HG03342 (cell line): ENCODE data around the gene SHB.

ENCODE experiments used
- ATAC-seq: cut with Tn5 transposase; IDR thresholded peaks from one replicate; pipeline ENCODE4 v1.9.1; 2021; ENCODE audit warnings: mild to moderate bottlenecking, moderate library complexity; ENCODE audit not compliant: unreplicated experiment

SHB gene

DNA sequence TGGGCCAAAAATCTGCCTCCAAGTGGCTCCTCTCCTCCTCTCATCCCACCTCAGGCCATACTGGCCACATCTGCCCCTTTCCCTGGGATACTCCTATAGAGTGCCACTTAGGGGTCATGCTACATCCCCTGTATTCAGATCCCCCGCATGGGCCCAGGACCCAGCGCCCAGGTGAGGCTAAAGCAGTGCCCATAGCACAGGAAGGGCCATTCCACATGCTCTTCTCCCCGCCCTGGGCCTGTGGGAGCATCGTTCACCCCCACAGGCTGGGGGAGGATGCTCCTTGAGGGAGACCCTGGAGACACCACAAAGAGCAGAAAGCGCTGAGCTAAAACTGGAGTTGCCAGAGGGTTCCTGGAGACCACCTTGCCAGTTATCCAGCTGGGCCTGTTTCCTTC is 112.6 kb downstream of the SHB start:
- ATAC-seq = no peak

- no peak for ATAC-seq
These were observed 113.1 kb downstream of the SHB start for GRCh38 chr9:37955781-37956422.

- peak; percentile 49 for ATAC-seq
These were observed 114.4 kb downstream of the SHB start for GRCh38 chr9:37954581-37954981.

DNA sequence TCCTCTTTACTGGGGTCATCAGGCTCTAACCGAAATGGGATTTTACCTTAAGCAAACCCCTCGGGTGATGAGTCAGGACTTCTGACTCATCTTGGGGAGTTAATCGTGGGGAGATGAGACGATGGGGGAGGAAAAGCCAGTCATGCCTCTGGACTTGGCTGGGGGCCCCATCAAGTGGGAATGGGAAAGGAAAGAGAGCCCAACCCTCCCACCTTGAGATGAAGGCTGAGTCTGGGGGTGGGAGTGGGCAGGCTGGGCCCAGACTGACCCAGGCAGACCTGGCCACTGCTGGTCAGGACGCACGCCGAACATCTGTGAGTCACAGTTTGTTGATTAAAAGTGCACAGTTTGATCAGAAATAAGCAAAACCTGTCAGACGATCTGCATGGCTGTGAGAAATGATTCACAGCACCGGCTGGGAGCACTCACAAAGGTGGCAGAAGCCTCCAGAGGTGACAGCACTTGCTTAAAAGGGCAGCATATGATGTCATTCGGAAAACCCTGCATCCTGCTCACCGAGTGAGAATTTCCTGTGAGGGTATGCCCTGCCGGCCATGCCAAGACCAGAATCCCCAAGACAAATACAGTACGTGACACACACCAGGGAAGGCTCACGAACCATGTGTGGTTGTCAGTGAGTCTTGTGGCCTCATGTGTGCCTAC is 115.1 kb downstream of the SHB start:
- ATAC-seq = peak; percentile 63

DNA sequence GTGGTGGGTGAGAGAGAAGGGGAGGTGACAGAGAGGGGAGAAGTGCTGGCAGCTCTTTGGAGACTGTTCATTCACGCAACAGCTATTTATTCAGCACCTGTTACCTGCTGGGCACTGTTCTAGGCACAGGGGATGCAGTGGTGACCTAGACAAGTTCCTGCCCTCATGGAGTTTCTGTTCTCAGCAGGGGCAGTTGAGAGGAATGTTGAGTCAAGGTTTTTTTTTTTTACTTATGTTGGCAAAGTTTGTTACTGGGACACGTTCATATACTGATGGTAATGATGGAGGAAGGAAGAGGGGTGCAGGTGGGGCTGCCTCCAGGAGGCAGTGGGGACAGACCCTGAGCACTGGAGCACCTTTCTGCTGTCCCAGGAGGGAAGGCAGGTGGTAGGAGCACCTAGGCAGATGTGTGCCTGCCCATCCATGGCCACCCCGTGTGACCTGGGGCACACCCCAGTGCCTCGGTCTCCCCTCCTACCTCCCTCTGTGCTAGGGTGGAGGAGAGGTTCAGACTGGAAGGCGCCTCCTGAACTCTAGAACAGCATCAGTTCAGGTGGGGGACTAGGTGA is 115.7 kb downstream of the SHB start:
- no peak for ATAC-seq

DNA sequence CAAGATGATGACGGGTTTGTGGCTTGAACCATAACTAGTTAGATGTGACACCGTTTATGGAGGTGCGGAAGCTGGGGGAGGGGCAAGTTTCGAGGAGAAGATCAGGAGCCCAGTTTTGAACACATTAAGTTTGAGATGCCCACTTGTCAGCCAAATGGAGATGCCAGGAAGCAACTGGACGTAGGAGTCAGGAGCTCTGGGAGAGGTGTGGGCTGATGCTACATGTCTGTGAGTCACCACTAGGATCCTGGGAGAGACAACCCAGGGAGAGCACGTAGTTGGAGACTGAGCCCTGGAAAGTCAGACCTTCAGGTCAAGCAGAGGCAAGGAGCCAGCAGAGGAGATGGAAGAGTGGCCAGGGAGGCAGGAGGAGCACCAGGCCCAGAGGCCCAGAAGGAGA is 116.3 kb downstream of the SHB start:
- ATAC-seq = no peak

- ATAC-seq = no peak
These were observed 117.2 kb downstream of the SHB start for GRCh38 chr9:37951671-37952449.

DNA sequence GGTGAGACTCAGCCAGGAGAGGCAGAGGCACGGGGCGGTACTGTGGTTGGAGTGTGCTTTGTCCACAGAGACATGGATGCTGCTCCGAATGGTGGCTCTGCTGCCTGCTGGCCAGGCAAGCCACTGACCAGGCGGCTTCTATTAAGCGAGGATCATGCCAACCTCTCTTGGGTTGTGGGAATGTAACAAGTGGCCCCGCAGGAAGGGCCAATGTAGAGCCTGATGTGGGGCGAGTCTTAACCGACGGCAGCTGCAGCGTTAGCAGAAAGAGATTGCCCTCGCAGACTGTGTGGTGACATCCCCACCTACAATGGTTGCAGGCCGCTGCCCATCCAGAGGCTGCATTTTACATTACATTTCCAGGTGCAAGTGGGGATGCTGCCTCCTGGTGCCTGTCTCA is 118.5 kb downstream of the SHB start:
- ATAC-seq = no peak

DNA sequence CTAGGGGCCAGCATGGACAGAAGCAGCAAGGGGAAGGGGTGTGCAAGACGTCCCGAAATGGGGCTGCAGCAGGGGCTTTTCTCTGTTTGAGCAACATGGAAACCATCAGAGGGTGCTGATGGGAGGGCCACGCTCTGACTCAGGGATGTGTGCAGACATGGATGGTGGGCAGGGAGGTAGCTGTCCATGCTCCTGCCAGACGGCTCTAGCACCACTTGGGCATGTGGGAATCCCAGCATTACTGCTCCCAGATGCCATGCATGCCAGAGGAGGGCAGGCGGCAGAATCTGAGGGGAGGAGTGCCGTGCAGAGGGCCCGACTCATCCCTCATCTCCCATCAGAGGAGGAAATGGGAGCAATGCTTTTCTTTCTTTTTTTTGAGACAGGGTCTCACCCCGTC is 119.5 kb downstream of the SHB start:
- no peak for ATAC-seq

- no peak for ATAC-seq
These were observed 120.5 kb downstream of the SHB start for GRCh38 chr9:37948417-37948980.

DNA sequence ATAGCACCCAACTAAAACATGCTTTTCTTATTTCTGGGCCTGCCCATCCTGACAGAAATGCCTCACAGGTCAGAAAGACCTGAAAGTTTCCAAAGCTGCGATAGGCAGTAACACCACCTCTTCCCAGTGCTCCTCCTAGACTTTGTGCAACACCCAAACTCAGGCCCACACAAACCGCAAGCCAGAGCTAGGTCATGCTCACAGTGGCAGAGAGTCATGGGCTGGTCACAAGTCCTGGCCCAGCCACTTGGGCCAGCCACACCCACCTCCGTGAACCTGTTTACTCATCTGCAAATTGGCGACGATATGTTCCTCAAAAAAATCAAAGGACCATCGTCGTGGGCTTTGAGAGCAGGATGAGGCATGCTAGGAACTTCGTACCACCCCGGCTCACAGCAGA is 121.0 kb downstream of the SHB start:
- ATAC-seq = no peak

- ATAC-seq = no peak
These were observed 121.6 kb downstream of the SHB start for GRCh38 chr9:37947471-37947870.

GRCh38 chr9:37946971-37947370 is 122.1 kb downstream of the SHB start:
- no peak for ATAC-seq

DNA sequence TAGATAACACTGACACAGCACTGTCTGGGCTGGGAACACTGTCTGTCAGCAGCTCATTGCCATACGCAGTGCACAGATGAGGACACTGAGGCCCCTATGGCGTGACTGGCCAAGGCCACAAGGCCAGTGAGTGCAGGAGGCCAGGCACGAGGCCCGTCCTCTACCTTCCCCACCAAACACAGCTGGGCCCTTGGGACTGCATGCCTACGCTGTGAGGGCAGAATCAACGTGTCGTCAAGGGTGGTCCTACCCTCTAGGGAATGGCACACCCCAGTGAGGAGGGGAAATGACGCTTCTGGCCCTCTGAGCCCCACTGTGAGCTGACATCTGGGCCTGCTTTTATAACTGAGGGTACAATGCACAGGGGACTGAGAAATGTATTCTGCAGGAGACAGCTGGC is 123.0 kb downstream of the SHB start:
- no peak for ATAC-seq

DNA sequence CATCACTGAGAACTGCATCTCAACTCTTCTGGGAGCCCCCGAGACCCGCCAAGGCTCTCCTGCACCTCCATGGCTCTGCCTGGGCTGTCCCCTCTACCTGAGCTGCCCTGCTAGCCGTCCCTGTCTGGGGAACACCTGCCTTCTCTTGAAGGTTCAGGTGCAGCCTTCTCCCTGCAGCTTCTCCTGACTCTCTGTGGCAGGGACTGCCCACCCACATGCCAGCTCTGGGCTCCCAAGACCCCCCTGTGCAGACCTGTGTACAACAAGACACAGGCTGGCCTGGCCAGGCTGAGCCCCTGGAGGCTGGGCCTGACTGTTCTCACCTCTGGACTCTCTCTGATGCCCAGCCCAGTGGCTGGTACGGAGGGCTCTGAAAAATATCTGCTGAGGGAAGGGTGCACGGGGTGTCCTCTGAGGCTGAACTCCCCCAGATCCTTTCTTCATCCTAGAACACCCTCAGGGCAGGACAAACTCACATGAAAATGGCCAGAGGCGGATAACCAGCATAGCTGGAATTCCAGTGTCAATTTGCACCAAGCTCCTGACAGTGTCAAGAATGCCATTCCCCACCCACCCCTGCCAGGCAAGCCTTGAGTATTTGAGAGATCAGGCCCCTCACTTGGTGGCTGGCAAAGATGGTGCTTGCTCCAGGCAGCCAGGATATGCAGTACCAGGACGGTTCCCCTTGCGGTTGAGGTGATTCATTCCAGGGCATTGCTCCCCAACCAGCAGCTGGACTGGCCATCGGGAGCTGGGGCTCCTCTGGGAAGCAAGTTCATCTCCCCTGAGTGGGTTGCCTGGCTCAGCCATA is 124.2 kb downstream of the SHB start:
- ATAC-seq = no peak

GRCh38 chr9:37944266-37944650 is 124.8 kb downstream of the SHB start:
- ATAC-seq = no peak

DNA sequence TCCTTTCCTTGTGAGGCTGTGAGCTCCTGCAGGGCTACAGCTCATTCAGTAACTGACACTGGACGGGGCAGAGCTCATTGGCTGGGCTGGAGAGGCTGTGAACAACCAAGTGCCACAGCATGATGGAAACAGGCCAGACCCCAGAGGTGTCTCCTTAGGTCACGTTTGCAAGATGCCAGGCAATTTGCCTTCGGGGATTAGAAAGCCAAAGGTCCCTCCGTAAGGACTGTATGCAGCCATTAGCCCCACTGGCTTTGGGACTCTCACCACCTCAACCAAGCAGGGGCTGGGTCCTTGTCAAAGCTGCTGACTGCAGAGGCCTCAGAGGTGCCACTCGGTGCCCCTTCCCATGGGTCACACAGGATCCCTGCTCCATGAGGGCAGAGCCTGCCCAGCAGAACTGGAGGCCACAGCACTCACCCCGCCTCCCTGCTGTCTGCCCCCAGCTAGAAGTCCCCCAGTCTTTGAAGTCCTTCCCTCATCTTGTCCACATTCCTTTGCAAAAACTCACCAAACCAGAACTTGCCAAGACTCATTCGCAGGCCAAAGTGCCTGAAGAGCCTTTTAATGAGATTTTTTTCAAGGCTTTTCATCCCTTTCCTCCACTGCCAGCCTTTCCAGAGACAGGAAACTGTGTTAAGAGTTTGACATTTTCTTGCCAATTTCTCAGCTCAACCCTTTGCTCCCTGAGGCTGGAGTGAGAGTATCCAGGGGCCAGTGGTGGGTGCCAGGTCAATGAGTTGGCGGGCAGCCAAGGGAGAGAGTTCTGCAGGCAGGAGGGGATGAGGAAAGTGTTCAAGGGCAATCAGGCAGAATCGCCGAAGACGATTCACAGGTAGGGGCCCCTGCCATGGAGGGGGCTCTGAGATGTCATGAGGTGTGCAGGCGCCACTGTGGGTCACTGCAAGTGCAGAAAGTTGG is 125.4 kb downstream of the SHB start:
- no peak for ATAC-seq

- ATAC-seq = no peak
These were observed 126.2 kb downstream of the SHB start for GRCh38 chr9:37942621-37943344.

GRCh38 chr9:37941253-37941652 is 127.8 kb downstream of the SHB start:
- no peak for ATAC-seq
